Stimulated activated CD4-positive, alpha-beta T cell treated with anti-CD3 and anti-CD28 coated beads, Interleukin-2, amount 100 ng/mL, for 48 hours (primary cell): ENCODE results near the gene TACC2.
"Not testable (repeated sequence)": the region's sequence is repeated elsewhere in the genome, so short reads cannot be mapped to it uniquely, and the experiment has no call there.

Experiments used
- DNase-seq, 2 donors: peaks; one replicate each; pipeline ENCODE4 v3.0.0-alpha.2; 2020

The TACC2 gene

DNA sequence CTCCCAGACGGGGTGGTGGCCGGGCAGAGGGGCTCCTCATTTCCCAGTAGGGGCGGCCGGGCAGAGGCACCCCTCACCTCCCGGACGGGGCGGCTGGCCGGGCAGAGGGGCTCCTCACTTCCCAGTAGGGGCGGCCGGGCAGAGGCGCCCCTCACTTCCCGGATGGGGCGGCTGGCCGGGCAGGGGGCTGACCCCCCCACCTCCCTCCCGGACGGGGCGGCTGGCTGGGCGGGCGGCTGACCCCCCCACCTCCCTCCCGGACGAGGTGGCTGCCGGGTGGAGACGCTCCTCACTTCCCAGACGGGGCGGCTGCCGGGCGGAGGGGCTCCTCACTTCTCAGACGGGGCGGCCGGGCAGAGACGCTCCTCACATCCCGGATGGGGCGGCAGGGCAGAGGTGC lies 214.2 kb downstream of the TACC2 start:
- not testable (repeated sequence) for DNase-seq

DNA sequence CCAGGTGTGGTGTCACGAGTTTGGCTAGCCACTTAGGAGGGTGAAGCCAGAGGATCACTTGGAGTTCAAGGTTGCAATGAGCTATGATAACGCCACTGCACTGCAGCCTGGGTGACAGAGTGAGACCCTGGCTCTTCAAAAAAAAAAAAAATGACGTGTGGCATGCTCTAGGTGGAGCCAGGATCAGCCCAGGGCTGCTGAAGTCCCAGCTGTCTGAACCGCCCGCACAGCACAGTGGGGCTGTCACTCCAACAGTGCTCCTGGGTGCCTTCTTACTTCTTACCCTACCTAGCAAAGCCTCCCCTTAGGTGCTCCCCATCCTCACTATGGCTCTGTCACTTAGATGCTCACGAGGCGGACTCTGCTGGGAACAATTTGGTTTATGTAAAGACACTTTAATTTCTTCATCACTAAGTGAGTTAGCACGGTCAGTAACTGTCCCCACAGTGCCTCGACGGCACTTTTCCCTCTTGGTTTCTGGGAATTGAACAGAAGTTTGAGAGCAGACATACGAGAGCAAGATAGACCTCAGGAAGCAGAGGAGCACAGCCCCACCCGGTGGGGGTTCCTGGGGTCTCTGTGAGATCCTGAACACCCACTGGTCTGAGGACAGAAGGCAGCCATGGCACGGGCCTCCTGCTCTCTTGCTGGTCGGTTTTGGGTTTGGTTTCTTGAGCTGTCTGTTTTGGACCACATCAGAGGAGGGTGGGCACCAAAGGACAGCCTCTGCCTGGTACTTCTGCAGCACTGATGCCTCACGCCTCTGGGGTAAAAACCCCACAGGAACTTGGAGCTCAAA lies 215.9 kb downstream of the TACC2 start:
- no peak for DNase-seq

DNA sequence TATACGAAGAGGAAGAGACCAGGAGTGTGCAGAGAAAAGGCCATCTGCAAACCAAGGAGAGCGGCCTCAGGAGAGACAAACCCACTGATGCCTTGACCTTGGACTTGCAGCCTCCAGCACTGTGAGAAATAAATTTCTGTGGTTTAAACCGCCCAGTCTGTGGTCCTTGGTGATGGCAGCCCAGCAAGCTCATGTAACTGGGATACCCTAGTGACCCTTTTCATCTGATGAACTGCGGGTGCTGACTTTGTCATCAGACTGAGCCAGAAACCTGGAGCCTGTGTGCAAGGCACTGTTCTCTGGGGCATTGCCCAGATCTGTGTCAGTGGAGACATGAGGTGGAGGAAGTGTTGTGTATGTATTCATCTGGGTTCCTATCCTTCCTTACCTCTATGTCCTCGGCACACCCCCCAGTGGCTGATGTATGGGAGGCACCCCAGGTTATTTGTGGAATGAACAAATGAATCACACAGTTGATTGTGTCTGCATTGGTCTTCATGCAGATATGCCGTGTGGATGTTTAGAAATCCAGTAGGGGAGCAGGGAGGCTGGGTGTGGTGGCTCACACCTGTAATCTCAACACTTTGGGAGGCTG lies 217.6 kb downstream of the TACC2 start:
- no peak for DNase-seq

DNA sequence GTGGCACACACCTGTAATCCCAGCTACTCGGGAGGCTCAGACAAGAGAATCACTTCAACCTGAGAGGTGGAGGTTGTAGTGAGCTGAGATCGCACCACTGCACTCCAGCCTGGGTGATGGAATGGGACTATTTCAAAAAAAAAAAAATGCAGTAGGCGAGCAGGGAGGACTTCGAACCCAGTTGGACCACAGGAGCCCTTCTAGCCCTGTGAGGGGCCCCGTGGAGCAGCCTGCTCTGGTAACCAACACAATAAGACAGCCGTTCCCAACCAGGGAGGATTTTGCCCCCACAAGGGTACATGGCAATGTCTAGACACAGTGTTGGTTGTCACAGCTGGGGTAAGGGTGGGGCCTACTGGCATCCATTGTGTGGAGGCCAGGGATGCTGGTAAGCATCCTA lies 218.2 kb downstream of the TACC2 start:
- DNase-seq = no peak

DNA sequence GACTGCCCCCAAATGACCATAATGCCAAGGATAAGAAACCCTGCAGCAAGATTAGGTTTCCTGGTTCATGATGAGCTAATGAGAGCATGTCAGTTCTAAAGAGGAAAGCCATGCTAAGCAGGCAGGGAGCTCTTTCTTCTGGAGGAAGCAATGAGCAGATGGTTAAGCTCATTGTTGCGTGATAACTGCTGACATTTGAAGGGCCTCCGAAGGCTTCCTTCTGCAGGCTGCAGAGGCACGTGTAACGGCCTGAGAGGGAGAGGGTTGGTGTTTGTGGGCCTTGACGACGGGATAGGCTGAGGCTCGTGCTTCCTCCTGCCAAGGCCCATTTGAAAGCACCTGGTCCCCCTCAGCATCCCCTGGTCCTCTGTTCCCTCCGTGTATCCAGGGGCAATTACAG lies 218.6 kb downstream of the TACC2 start:
- no peak for DNase-seq

DNA sequence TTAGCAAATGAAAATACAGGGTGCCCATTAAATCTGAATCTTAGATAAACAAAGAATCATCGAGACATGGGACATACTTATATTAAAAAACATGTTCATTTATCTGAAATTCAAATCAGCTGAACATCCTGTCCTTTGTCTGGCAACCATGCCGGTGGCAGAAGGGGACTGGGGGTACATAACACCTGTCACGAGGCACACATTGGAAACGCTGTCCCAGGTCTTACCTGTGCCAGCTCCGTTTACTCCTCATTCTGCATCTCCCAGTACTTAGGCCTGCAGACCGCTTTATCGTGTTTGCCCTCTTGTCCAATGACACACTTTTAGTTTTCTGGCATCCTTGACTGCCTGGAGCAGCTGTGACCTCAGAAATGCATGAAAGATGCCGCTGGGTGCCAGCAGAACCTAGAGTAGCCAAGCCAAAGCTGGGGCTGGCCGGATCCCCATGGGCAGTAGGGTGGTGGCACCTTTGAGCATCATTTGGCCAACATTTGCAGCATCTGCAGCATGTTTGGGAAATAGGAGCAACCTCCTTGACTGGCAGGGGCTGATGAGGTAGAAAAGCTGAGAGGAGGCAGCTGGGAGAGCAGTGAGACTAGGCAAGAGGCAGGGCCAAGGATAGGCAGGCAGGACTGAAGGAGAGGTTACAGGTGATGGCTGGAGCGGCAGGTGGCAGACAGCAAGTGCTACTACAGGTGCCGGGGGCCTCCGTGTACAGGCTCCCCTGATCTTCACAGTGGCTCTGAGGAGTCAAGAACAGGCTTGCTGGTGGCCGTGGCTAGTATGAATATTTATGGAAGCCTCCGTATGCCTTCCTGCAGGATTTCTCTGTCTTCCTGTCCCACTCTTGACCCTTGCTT lies 219.8 kb downstream of the TACC2 start:
- no peak for DNase-seq

DNA sequence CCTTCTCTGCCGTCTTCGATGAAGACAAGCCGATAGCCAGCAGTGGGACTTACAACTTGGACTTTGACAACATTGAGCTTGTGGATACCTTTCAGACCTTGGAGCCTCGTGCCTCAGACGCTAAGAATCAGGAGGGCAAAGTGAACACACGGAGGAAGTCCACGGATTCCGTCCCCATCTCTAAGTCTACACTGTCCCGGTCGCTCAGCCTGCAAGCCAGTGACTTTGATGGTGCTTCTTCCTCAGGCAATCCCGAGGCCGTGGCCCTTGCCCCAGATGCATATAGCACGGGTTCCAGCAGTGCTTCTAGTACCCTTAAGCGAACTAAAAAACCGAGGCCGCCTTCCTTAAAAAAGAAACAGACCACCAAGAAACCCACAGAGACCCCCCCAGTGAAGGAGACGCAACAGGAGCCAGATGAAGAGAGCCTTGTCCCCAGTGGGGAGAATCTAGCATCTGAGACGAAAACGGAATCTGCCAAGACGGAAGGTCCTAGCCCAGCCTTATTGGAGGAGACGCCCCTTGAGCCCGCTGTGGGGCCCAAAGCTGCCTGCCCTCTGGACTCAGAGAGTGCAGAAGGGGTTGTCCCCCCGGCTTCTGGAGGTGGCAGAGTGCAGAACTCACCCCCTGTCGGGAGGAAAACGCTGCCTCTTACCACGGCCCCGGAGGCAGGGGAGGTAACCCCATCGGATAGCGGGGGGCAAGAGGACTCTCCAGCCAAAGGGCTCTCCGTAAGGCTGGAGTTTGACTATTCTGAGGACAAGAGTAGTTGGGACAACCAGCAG lies 221.7 kb downstream of the TACC2 start:
- no peak for DNase-seq

DNA sequence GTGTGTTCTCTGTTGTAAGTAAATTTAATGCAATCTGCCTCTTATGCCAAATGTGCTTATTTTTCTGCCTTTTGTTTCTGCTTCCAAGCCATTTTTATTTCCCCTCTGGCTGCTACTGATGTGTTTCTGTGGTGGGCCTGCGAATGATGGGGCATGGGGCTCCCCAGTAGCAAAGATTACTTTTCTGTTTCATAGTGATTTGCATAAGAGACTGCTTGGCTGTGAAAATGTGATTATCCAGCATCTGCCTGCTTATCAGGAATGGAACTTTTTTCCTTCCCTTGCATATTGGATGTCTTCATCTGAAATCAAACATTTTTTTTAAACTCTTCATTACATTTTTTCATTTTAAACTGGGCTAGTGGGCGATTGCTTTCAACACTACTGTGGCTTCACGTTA lies 224.4 kb downstream of the TACC2 start:
- no peak for DNase-seq

DNA sequence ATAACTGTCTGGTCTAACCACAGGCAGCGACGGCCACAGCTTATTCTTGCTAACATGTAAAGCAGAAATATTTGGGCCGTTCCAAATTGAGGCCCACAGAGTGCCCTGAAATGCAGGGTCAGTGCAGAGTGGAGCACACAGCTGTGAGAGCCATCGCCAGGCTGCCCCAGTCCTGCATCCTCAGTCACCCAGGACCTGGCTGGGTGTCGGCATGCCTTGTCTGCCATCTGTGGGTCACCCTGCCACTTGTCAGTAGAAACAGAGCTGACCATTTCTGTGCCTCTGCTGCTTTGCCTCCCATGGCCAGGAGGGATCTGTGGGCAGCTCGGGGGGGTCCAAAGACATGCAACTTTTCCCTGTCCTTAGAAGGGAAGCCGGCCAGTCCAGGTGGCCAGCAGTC lies 224.8 kb downstream of the TACC2 start:
- DNase-seq = no peak

DNA sequence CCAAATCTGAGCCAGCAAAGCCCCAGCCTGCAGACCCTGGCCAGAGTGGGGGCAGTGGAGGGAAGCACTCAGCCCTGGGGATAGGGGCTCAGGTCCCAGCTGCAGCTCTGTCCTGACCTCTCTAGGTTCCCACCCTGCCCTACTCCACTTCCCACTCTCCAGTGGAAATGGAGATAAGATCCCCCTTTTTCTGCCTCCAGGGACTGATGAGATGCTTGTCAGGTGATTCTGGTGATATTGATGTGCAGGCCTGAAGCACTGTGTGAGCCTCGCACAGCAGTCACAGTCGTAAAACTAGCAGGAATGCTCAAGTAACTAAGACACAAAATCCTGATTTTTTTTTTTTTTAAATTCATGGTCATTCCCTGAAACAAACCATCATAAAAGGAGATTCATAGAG lies 227.1 kb downstream of the TACC2 start:
- no peak for DNase-seq

DNA sequence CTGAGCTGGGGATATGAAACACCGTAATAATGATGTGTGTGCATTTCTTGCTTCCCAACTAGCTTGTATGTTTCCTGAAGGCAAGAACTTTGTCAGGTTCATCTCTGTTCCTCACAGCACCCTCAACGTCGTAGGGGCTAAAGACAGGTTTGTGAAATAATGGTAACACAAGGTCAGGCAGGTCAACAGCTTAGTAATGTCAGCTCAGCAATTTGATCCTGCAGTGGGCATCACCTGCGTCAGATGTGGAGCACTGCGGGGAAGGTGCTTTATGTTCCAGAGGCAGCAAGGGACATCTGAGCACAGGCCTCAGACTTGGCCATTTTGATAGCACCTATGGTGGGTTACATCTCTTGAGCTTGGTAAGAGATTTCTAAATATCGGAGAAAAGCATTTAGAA lies 230.4 kb downstream of the TACC2 start:
- DNase-seq = no peak

DNA sequence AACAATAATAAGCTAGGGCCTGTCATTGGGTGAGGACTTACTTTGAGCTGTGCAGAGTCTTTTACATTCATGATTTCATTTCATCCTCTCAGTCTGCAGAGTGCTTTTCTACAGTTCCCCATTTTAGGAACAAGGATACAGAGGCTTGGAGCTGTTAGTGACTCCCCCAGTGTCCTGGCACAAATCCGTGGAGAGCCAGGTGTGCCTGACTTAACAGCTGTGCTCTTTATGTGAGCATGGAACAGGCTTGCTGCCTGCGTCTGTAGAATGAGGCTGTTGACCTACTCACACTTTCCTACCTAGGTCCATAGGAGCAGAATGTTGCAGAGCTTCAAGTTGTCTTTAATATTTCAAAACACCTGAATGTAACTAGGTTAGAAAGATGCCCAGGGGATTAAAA lies 231.8 kb downstream of the TACC2 start:
- DNase-seq = no peak

DNA sequence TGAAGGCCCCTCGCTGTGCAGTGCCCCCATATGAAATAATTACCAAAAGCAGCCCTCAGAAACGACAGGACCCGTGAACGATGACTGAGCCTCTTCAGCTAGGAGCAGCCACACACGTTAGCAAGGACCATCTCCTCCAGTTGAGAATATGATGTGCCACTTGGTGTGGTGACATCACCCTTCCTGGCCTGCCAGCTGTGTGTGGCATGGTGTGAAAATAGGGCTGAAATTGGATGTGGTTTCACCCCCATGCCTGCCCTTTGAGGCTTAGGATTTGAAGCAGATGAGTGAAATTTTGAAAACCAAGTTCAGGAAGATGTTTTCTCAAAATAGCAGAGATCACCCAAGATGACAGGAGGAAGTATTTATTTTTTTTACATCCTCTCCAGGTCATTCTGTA lies 233.0 kb downstream of the TACC2 start:
- DNase-seq = no peak

DNA sequence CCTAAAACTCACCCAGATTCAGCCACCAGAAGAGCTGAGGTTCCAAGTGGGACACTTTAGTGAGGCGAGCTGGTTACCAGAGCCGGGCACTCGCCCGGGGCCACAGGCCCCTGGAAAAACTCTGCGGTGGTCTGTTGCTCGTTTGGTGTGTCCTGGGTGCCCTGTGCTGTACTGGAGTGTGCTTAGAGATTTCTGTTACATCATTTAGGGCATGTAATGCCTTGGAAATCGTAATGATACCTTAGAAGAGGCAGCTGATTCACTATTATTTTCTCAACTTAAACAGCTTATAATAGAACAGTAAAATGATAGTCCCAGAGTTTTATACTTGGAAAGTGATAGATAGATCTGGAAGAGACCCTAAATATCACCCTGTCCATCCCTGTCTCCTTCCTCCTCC lies 233.7 kb downstream of the TACC2 start:
- DNase-seq = no peak

DNA sequence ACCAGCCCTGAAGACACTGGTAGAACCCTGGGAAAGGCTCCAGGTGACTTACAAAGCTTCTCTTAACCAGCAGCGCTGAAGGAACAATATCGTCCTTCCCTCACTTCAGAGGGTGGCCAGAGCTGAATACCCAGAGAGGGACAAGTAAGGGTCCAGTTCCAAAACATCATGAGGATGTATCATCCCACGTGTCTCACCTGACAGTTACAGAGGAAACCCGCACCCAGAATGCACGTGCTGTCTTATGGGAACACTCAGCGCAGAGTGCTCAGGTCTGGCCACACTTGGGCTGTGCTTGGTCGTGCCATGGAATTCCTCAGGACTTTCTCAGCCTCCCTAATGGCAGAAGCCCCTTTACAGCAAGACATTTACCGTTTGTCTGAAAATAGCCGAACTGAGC lies 235.2 kb downstream of the TACC2 start:
- no peak for DNase-seq

DNA sequence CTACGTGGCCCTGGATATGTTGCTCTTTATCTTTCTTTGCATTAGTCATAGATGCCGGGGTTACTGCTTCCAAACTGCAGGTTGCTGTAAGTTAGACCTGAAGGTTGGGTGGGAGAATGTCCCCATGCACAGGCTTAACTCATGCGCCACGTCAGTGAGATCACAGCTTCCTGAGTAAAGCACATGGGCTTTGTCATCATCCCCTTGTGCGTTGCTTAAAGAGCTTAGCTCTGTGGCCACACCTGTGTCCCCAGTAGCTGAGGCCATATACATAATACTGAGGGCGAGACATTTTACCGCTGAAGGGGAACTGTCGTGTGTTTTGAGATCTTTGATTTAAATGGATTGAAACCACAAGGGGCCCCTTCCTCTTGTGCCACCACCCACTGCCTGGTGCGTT lies 236.4 kb downstream of the TACC2 start:
- no peak for DNase-seq

DNA sequence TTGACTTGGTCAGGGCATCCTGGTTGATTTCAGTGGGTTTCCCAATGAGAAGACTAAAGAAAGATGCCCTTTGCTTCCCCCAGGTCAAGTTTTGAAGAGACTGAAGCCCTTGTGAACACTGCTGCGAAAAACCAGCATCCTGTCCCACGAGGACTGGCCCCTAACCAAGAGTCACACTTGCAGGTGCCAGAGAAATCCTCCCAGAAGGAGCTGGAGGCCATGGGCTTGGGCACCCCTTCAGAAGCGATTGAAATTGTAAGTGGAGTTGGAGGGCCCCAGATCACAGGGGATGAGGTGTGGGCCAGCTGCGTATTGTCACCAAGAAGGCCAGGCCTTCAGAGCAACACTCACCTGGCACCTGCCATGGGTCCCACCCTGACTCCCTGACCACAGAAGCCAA lies 238.8 kb downstream of the TACC2 start:
- DNase-seq = no peak

DNA sequence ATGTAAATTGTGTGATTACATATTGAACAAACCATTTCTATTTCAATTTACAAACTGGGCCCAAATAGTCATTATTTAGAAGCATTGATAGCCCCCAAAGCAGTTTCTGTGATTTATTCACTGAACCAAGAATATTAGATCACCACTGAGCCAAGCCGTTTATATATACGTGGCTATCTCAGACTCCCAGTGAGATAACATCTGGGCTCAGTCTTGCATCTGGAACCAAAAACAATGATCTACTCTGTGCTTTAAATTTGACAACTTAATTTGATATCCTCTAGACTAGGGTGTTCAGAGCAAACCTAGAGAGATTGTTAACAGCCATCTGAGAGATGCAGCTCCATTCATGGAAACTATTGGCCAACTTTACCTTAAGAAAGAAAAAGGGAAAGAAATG lies 240.7 kb downstream of the TACC2 start:
- DNase-seq = no peak

DNA sequence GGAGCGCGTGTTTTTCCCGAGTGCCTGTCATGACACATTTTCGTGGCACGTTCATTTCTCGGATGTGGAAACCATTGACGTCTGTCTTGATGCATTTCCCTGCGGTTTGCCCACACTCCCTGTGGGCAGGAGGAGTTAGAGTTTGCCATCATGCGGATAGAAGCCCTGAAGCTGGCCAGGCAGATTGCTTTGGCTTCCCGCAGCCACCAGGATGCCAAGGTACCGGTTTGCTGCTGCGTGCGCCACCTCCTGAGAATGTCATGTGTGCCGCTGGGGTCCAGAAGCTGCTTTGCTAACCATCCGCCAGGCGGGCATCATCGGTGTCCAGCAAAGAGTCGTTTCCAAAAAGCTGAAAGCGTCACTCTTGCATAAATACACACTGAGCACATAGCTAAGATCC lies 241.3 kb downstream of the TACC2 start:
- no peak for DNase-seq

DNA sequence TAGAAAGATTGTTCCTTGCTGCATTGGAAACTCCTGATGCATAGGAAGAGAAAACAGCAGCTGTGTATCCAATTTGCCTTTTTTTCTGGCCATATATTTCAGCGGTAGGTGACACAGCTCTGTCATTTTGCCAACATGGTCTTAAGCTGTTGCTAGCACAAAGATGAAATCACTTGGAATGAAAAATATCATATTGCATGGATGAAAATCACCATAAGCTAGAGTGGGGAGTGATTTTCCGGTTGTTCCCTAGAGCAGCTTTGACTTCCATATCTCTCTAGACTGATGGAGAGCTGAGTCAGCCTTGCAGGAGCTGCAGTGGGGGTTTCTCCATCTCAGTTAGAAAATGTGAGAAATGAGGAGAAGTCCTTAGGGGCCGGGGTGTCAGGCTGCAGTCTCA lies 243.8 kb downstream of the TACC2 start:
- DNase-seq = no peak

DNA sequence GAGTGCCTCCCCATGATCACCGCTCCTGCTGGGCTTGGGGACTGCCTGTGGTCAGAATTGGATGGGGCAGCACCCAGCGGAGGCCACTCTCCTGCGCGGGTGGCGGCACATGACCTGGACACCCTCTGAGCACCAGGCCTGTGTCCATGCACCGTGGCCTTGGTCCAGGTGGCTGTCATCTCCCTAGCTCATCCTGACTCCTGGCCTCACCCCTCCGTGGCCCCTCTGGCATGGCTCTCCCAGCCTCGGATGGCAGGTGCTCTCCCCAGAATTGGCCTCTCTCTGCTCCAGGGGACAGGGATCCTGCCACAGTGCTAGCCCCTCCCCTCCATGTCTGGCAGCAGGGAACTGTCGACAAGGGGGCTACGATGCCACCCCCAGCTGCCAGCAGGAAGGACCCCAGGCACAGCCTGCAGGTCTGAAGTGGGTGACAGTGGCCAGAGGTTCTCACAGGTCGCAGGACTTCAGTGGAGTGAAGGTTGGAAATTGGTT lies 244.9 kb downstream of the TACC2 start:
- DNase-seq = no peak

DNA sequence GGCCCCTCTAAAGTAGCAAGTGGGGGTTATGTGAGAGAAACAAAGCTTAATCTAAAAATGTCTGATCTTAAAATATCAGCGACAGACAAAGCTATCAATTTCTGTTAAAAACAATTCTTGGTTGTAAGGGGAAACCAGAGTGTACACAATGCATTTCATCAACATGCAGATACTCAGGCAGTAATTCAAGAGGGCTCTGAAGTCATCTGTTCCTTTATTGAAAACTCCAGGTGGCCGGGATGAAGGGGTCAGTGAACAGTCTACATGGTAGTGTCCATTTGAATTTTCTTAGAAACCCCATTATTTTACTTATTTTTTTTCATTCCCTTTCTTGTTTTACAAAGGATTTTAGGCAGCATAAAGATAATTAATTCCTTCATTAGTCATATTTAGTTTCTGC lies 245.5 kb downstream of the TACC2 start:
- DNase-seq = no peak

DNA sequence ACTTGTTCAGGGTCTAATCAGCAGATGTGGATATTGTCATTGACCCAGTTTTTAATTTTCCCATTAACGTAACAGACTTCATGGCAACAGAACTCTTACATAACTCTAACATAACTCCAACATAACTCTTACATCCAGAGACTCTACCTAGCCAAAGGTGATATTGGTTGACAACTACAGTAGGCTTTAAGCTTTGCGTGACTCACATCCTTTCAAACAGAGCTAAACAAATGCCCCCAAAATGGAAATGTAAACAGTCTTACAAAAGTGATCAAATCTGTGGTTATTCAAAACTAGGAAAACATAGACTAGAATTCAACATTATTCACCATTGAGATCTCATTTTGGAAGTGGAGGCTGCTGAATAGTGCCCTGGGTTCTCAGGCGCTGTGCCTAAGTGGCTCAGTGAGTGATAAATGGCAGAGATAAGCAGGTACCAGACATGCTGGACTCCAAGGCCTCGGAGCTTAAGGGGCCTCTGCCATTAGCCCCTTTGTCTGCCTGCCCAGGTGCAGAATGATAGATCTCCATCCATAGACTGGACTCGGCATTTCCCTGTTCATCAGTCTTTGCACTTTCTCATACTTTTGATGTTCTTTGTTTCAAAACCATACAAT lies 247.8 kb downstream of the TACC2 start:
- no peak for DNase-seq
